ENCODE results near the gene NAPG.
"Not testable (repeated sequence)": the region's sequence is repeated elsewhere in the genome, so short reads cannot be mapped to it uniquely, and the experiment has no call there.

NAPG gene

DNA sequence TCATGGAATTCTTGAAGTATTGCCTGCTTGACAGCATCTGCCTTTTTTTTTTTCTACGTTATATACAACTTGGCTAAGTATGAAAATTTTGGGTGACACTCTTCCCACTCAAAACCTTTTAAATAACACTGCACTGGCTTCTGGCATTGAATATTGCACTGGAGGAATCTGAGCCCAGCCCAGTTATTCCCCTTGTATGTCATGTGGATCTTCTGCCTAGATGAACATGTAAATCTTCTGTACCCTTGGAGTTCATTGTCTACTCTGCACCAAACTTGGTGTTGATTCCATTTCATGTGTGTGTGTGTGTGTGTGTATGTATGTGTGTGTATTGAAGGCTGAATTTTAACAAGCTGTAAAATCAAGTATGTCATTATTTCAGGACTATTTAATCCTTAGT, 59.4 kb downstream of the NAPG start:
- no peak for DNase-seq

DNA sequence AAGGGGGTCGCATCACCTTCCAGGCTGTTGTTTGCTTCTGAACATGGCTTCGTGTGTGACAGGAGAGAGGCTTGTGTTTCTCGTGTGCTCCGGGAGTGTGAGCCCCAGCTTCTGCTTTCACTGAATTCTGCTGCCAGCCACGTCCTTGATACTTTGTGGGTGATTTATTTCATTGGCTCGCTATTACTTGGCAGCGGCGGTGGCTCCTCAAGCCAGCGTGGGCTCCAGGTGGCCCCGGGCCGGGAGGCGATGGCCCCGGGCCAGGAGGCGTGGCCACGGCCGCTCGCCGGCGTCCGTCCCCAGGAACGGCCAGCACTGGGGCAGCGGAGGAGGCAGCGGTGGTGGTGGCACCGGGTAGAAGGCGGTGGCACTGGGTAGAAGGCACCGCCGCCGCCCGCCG, 63.1 kb downstream of the NAPG start:
- DNase-seq = no peak

DNA sequence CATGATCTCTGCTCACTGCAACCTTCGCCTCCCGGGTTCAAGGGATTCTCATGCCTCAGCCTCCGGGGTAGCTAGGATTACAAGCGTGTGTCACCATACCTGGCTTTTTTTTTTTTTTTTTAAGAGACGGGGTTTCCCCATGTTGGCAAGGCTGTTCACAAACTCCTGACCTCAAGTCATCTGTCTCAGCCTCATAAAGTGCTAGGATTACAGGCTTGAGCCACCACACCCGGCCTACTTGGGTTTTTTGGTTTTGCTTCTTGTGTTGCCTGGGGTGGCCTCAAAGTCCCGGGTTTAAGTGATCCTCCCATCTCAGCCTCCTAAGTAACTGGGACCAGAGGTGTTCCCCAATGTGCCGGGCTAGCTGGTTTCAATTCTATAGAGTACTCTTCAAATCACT, 64.6 kb downstream of the NAPG start:
- DNase-seq = no peak

DNA sequence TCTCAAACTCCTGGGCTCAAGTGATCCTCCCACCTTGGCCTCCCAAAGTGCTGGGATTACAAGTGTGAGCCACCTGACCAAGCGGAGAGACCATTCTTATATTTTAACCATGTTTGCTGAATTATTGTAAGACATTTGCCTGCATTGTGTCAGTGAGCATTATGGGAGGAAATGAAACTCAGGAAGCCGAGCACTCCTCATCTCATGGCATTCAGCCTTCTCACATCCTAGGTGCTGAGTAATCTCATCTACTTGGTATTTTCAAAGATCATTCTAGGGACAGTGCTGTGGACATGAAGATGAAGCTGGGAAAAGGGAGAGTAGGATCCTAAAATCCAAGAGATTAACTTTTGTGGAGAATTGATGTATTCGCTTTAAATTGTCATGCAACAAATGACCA, 66.1 kb downstream of the NAPG start:
- no peak for DNase-seq

DNA sequence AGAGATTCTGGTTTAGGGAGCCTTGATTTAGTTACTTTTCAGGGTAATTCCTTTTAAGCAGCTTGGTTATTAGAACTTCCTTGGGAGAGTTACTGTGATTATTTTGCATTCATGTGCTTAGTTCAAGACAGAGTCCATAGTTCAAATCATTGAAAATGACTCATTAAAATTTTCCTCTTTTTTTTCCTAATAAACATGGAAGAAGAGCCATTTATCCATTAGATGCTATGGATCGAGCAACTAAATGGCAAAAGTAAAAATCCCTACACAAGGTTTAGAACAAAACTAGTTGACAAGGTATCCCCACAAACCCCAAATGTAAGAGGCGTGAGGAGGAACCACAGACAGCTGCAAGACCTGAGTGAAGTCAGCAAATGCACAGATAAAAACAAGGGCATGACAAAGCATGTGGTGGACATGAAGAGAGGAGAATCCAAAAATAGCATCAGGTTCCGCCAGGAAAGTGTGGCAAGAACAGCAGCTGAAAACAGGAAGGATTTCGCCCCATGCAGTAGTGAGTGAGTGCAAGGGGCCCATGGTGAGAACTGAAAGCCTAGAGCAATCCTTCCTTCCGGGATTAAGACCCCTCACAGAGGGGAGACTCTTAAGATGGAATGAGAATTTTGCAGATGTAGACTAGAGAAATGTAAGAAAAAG, 67.7 kb downstream of the NAPG start:
- not testable (repeated sequence) for DNase-seq

DNA sequence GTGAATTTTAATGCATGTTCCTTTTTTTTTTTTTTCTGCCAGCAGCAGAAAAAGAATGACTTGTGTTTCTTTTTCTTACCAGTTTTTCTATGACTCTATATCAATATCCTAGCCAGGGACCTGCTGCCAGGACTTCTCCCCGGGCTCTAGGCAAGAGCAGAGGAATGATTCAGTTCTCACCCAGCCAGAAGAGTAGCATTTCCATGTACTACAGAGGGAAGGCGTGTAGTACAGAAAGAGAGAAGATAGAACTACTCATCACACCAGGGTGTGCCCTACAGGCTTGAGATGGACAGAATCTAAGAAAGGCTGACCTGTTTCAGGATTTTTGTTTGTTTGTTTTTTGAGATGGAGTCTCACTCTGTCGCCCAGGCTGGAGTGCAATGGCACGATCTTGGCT, 70.1 kb downstream of the NAPG start:
- DNase-seq = not testable (repeated sequence)

DNA sequence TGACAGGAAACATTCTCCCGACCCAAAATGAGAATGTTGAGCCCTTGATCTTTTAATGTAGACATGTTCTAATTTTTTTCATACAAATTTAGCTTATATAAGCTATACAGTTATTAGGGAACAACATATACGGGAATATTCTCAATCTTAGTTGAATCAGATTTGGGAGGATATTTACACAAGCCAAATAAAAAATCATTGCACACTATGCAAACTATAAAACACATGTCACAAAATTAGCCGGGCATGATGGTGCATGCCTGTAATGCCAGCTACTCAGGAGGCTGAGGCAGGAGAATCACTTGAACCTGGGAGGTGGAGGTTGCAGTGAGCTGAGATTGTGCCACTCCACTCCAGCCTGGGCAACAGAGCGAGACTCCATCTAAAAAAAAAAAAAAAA, 71.9 kb downstream of the NAPG start:
- DNase-seq = not testable (repeated sequence)

DNA sequence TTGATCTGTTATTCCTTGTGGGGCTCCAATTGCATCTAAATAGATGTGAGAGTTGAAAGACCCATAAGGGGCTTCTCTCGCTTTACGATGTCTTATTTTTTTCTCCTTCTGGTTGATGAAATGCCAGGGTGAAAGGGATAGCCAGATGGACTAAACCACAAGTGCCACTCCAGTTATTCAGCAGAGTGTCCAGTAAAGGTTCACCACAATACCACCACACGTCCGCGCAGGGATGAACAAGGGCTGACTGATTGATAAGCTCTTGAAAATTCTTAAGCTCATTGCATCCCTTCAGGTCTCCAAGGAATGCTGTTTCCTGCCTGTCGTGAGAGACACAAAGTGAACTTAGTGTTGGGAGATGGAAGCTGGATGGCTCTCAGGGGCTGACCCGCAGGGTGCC, 74.9 kb downstream of the NAPG start:
- not testable (repeated sequence) for DNase-seq

Data from cerebellar nuclear complex (tissue), 1 donor.